ENCODE data around the gene GBF1. TPM values are rescaled to one million over a fixed set of nuclear protein-coding genes. Genes with fewer than 3 reads are reported as not detected.
A peak's percentile ranks its signal among the peaks of the same experiment; 100 is the strongest.

Gene GBF1
- total and polyA plus RNA-seq, 2 donors from 2014 or later: 14.4 to 53.3 TPM

DNA sequence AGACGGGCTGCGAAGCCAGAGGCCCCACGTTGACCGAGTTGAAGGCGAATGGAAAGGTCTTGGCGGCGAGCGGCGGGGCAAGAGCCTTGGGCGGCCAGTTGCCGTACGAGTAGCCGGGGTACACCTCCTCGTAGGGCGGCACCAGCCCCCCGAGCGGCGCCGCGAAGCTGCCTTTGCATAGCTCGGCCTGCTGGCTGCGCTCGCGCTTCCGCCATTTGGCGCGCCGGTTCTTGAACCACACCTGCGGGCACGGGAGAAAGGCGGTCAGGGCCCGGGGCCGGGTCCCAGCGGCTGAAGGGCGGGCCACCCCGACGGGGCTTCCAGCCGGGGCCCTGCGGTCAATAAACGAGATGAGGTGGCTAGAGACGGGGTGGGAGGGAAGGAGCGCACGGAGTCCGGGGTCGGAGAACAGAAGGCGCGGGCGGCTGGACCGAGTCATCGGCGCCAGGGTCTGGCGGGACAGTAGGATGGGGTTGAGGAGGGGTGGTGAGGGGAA is 14.4 kb upstream of the GBF1 start:
- Histone ChIP-seq H3K27ac (ENCODE audit: low read depth in 2 of 2, low read length in 2 of 2) (no peak overlapping the region), H3K4me1 (ENCODE audit: control insufficient read depth in 2 of 3, insufficient read depth in 2 of 3, low read depth in 1 of 3, low read length in 3 of 3) (peaks cover 3 to 14% (median 5%) of the 10 kb centered on the region in 3 donors), H3K9ac (ENCODE audit: low read length in 3 of 3) (no peak overlapping the region), H3K27me3 (ENCODE audit: control insufficient read depth, insufficient read depth, low read length) (peaks cover 6% of the 10 kb centered on the region), H3K36me3 (ENCODE audit: control insufficient read depth in 2 of 3, insufficient read depth in 3 of 3, low read length in 3 of 3) (no peaks in the 10 kb centered on the region), H3K9me3 (ENCODE audit: control insufficient read depth in 2 of 3, insufficient read depth in 1 of 3, low read length in 3 of 3) (no peaks in the 10 kb centered on the region), H3K4me3 (ENCODE audit: low read length in 3 of 3) (peak overlapping the region in 2 of 3 donors; percentile 35 to 44)
- no peak for FAIRE-seq
- intact Hi-C loops (cut with DNase I): loop anchor here (5.0 kb wide), 1 partner anchor 121 kb away; no protein-coding TSS in a partner anchor
- peak; percentile 43 to 82 (median 65) for DNase-seq
- TF ChIP-seq, protein P1, sequence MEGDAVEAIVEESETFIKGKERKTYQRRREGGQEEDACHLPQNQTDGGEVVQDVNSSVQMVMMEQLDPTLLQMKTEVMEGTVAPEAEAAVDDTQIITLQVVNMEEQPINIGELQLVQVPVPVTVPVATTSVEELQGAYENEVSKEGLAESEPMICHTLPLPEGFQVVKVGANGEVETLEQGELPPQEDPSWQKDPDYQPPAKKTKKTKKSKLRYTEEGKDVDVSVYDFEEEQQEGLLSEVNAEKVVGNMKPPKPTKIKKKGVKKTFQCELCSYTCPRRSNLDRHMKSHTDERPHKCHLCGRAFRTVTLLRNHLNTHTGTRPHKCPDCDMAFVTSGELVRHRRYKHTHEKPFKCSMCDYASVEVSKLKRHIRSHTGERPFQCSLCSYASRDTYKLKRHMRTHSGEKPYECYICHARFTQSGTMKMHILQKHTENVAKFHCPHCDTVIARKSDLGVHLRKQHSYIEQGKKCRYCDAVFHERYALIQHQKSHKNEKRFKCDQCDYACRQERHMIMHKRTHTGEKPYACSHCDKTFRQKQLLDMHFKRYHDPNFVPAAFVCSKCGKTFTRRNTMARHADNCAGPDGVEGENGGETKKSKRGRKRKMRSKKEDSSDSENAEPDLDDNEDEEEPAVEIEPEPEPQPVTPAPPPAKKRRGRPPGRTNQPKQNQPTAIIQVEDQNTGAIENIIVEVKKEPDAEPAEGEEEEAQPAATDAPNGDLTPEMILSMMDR (IDR thresholded peaks at IDR 0.05; ENCODE audit: borderline replicate concordance, extremely low read depth, insufficient read depth): peak; percentile 49

DNA sequence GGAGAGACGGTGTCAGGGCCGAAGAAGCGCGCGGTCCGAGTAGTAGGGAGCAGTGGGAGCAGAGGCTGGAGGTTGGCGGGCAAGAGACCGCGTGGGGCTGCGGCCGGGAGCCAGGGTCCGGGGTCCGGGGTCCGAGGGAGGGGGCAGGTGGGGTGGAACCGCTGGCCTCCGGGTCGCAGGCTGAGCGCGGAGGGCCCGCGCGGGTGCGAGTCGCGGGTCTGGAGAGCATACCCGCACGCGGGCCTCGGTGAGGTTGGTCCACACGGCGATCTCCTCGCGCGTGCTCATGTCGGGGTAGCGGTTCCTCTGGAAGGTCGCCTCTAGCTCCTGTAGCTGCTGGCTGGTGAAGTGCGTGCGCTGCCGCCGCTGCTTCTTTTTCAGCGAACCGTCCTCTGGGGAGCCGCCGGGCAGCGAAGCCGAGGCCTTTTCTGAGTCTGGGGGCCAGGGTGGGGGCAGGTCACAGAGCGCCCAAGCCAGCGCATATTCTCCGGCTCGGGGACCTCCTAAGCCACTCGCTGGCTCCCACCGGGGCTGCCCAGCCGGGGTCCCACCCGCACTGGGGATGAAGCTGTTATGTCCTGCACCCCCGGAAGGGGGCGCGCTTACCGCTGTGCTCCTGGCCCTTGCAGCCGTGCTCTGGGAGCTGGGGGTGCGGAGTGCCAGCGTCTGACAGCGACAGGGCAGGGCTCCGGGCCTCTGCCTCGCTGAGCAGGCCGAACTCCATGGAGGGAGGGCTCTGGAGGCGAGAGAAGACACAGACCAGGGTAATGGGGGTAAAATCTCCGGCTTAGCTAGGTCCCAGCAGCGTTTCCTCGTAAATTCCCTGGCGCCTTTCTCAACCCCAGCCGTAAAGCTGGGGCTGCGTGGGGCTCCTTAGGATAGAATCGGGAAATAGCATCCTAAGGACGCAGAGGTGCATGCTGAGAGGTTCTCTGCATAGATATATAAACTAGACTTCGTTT is 13.7 kb upstream of the GBF1 start:
- peak in 2 of 5 donors; percentile 35 to 78 for DNase-seq
- peak overlapping the region in 1 of 3 donors; percentile 44 for H3K4me3 ChIP-seq (ENCODE audit: low read length in 3 of 3)
- TF ChIP-seq, protein P1 (IDR thresholded peaks at IDR 0.05; ENCODE audit: borderline replicate concordance, extremely low read depth, insufficient read depth): peak; percentile 57
- intact Hi-C loops (cut with DNase I): loop anchor here (5.0 kb wide), 1 partner anchor 121 kb away; no protein-coding TSS in a partner anchor
- no peak overlapping the region for H3K27ac ChIP-seq (ENCODE audit: low read depth in 2 of 2, low read length in 2 of 2)
- H3K9ac ChIP-seq (ENCODE audit: low read length in 3 of 3): no peak overlapping the region
- no peaks in the 10 kb centered on the region for H3K9me3 ChIP-seq (ENCODE audit: control insufficient read depth in 2 of 3, insufficient read depth in 1 of 3, low read length in 3 of 3)
- H3K4me1 ChIP-seq (ENCODE audit: control insufficient read depth in 2 of 3, insufficient read depth in 2 of 3, low read depth in 1 of 3, low read length in 3 of 3): peaks cover 1 to 10% (median 3%) of the 10 kb centered on the region in 3 donors
- no peak for FAIRE-seq
- H3K27me3 ChIP-seq (ENCODE audit: control insufficient read depth, insufficient read depth, low read length): peaks cover 6% of the 10 kb centered on the region
- no peaks in the 10 kb centered on the region for H3K36me3 ChIP-seq (ENCODE audit: control insufficient read depth in 2 of 3, insufficient read depth in 3 of 3, low read length in 3 of 3)

GRCh38 chr10:102233997-102234396 is 11.3 kb upstream of the GBF1 start:
- intact Hi-C loops (cut with DNase I): loop anchor here (5.0 kb wide), 1 partner anchor 118 kb away; no protein-coding TSS in a partner anchor
- Histone ChIP-seq H3K4me3 (ENCODE audit: low read length in 3 of 3) (no peak overlapping the region), H3K27me3 (ENCODE audit: control insufficient read depth, insufficient read depth, low read length) (peaks cover 4% of the 10 kb centered on the region), H3K36me3 (ENCODE audit: control insufficient read depth in 2 of 3, insufficient read depth in 3 of 3, low read length in 3 of 3) (no peaks in the 10 kb centered on the region), H3K27ac (ENCODE audit: low read depth in 2 of 2, low read length in 2 of 2) (no peak overlapping the region), H3K4me1 (ENCODE audit: control insufficient read depth in 2 of 3, insufficient read depth in 2 of 3, low read depth in 1 of 3, low read length in 3 of 3) (peaks cover 0 to 7% (median 3%) of the 10 kb centered on the region in 3 donors), H3K9ac (ENCODE audit: low read length in 3 of 3) (no peak overlapping the region), H3K9me3 (ENCODE audit: control insufficient read depth in 2 of 3, insufficient read depth in 1 of 3, low read length in 3 of 3) (no peaks in the 10 kb centered on the region)
- TF ChIP-seq, protein P1 (IDR thresholded peaks at IDR 0.05; ENCODE audit: borderline replicate concordance, extremely low read depth, insufficient read depth): no peak
- no peak for FAIRE-seq
- no peak for DNase-seq

Measured in kidney (tissue), 14 donors.